ENCODE measurements around the gene UXS1.

The UXS1 gene

GRCh38 chr2:106189325-106189724 lies 4.8 kb downstream of the UXS1 start:
- peak; percentile 60 to 79 (median 76) for DNase-seq

GRCh38 chr2:106187273-106187891 lies 6.7 kb downstream of the UXS1 start:
- peak in 3 of 4 experiments; percentile 50 to 58 (median 57) for DNase-seq

GRCh38 chr2:106185475-106186184 lies 8.5 kb downstream of the UXS1 start:
- DNase-seq = no peak

DNA sequence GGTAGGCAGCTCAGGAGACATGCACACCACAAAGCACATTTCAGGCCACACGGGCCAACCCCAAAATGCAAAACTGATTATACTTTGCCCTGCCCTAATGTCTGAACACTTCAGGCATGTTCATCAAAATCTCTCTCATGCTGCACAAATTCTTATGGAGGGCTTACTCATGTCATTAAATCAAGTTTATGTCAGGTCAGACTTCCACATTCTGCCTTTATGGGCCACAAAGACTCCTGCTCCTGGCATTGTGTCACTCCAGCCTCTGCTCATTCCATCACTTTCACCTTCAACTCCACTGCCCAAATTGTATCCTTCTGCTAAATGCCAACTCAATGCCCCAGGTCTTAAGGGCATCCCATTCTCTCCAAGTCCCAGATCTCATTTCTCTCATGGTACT lies 9.2 kb downstream of the UXS1 start:
- DNase-seq = no peak

DNA sequence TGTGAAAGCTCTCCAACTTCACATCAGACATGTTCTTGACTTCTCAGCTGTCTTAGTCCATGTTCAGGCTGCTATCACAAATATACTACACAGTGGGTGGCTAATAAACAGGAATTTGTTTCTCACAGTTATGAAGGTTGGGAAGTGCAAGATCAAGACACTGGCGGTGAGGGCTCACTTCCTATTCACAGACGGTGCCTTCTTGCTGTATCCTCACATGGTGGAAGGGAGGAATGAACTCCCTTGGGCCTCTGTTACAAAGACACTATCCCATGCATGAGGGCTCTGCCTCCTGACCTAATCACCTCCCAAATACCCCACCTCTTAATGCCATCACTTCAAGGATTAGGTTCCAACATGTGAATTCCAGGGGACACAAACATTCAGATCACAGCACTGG lies 9.7 kb downstream of the UXS1 start:
- DNase-seq = peak in 3 of 4 experiments; percentile 40 to 46 (median 41)

- peak in 1 of 4 experiments; percentile 8 for DNase-seq
These were observed 10.9 kb downstream of the UXS1 start for GRCh38 chr2:106183101-106183696.

DNA sequence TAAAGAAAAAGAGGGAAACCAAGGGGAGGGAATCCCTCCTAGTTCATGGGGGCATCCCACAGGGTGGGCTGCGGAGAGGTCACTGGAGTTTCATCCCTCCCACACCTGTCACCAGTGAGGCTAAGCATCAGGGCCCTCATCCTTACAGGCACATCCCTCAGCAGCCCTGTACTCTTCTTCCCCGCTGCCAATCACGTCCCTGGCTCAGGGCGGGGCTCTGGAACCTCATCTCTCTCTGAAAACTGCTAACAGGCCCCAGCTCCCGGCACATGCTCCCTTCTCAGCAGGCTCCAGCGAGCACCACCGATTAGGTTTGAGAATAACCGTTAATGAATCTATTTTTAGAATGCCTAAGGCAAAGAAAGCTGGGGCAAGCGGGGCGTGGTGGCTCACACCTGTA lies 13.0 kb downstream of the UXS1 start:
- no peak for DNase-seq

DNA sequence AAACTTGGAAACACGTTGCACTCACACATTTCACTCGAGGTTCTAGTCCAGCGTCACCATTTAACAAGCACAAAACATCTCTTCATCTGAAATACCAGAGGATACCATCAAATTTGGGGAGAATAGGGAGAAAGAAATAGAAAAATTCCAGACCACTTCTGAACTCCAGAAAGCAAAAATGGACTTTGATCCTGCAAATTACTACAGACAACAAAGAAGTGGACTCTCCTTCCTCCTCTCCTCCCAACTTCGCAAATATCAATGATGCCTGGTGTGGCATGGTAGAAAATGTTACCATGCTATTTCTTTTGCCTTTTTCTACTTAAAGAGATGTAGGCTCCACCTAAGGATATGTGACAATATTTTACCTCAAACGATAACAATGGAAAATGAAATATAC lies 13.5 kb downstream of the UXS1 start:
- no peak for DNase-seq

DNA sequence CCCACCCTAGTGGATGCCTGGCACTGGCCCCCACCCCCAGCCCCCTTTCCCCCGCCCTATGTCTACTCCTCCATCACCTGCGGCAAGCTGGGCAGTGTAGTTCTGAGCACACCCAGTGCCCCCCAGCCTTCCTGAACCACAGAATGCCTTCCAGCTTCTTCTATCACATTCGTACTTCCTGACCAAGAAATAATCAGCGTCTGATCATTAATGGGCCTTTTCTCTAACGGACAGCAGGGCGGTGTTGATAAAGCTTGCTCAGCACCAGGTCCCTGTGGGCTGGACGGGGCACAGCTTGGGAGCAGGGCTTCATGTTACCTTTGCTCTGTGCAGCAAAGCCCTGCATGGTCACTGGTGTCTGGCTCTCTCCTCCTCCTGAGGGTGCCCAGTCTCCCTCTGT lies 15.4 kb downstream of the UXS1 start:
- DNase-seq = no peak

- DNase-seq = no peak
These were observed 16.5 kb downstream of the UXS1 start for GRCh38 chr2:106177581-106177980.

GRCh38 chr2:106176446-106177099 lies 17.5 kb downstream of the UXS1 start:
- no peak for DNase-seq

DNA sequence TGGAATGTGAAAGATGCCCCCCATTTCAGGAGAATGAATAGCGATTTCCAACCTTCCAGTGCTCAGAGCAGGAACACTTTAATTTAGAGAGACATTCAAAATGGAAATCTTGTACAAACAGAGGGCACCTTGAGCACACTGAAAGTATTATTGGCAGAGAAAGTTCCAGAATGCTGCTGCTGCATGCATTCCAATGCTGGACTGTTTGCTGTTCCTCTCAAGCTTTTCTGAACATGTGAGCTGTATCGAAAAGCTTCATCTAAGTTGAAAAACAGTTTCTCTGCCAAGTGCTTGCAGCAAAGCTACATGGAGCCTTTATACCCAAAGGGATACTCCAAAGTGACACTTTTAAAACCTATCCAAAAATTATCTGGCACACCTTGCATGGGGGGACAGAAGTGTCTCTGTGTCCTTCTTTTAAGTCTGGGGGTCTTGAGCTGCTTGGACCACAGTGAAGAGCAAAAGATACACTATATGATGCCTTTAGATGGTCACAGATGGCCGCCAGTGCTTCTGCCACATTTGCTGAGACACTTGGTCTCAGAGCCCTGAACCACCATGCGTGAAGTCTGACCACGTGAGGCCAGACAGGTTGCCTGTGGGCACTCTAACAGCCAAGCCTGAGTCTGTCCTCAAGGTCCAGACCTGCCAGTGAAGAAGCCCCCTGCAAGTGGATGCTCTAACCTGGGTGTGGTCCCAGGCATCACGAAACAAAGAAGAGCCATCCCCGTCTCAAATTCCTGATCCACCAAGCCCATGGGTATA lies 18.8 kb downstream of the UXS1 start:
- DNase-seq = no peak

DNA sequence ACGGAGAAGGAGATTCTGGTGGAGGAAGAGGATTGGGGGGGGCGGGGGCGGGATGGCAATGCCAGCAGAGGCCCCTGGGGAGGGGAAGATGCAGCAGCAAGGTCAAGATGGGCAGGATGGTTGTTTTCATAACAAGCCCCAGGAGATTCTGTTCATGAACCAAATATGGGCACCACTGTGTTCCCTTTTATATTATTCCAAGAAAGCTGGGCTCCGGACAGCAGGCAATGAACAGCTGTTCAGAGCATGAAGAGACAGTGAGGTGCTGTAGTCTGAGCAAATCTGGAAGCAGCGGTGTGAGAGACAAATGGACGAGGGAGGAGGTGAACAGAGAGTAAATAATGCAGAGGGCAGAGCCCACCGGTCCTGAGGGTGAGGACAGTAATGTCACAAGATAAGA lies 20.0 kb downstream of the UXS1 start:
- no peak for DNase-seq

DNA sequence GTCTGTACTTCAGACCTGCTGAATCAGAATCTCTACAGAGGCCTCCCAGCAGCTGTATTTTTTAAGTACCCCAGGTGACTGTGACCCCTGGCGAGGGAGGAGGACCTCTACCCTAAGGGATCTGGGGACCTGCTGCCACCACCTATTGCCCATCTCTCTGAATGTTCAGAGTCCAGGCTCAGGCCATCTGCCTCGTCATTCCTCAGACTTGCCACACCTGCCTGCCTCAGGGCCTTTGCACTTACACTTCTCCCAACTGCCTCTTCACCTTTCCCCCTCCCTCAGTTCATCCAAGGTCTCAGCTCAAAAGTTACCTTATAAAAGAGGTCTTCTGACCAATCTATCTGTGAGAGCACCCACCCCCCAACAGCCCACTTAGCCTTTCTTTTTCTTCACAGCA lies 21.5 kb downstream of the UXS1 start:
- no peak for DNase-seq

DNA sequence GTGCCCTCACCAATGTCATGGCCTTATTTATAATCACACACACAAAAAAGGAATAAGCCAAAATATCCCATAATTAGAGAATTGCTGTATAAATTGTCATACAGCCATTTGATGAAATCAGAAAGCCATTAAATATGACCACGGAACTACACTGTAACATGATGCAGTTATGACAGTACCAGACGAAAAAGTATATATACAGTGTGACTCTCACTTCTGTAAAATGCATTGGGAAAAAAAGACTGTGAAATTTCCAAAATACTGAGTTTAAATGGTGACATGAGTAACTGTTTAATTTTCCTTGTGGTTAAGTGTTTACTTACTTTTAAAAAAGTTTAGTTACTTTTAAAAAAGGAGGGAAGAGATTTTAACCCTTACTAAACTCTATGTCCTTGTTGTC lies 25.4 kb downstream of the UXS1 start:
- peak in 2 of 4 experiments; percentile 9 to 10 for DNase-seq

DNA sequence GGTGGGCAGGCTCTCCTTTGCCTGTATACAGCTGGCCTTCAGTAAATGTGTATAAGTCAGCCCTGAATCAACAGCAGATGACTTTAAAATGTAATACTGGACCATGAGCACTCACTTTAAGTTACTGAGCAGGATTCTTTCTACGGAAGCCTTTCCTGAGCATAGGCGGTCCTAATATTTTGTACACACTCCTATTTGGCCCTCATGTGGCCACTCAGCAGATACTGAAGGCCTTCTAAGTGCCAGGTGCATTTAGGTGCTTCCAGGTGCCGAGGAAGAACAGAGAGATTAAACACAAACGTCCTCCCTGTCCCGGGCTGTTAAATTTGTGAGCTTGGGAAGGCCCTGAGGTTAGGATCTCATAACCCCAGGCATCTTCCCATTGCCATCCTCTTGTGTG lies 27.0 kb downstream of the UXS1 start:
- no peak for DNase-seq

- DNase-seq = no peak
These were observed 28.5 kb downstream of the UXS1 start for GRCh38 chr2:106165561-106165960.

GRCh38 chr2:106165029-106165428 lies 29.1 kb downstream of the UXS1 start:
- no peak for DNase-seq

DNA sequence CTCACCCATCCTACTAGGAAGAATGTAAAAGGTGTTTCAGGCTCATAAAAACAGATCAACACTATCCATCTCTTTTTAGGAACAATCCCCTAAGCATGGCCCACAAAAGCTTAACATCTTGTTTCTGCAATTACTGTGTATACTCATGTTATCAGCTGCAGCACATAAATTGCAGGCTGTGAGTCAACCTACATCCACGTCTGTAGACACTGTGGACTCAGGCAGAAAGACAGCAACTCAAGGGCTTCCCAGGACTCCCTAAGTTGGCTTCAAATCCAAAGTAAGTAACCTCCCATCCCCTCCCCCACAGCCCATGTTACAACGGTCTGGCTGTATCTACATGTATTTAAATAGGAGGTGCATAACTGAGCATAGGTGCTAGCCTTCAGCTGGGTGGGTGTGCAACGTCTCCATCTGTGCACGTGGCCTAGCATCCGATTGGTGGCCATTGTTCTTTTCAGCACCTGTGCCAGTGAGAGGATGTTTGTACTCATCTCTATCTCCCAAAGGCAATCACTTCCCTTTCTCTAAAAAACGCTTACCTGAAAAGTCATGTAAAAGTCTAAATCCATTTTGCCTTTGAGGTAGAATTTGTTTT lies 30.1 kb downstream of the UXS1 start:
- no peak for DNase-seq

- DNase-seq = peak in 2 of 4 experiments; percentile 8 to 12
These were observed 31.9 kb downstream of the UXS1 start for GRCh38 chr2:106161938-106162820.

- no peak for DNase-seq
These were observed 32.8 kb downstream of the UXS1 start for GRCh38 chr2:106161341-106161740.

All from suppressor macrophage (primary cell).